Cardiac fibroblast (primary cell): ENCODE data around the gene COL23A1.

Experiments
- DNase-seq, 2 donors: peaks; one replicate each; pipeline versions ENCODE4 v3.0.0 to v3.0.0-alpha.2; 2010; ENCODE audit warnings: low read depth in 2 of 2
- H3K4me3 ChIP-seq, 2 donors: replicated peaks in 1 of 2; 1 replicate in 1 of 2; 2 replicates in 1 of 2; pipeline ENCODE4 v1.5.1; 2011; ENCODE audit warnings: low read depth in 2 of 2, low read length in 2 of 2, mild to moderate bottlenecking in 2 of 2, moderate library complexity in 1 of 2
- CTCF ChIP-seq: IDR thresholded peaks from one replicate; pipeline ENCODE4 v1.5.1; 2011; ENCODE audit warnings: low read depth, mild to moderate bottlenecking, low read length, inconsistent platforms

Gene COL23A1

DNA sequence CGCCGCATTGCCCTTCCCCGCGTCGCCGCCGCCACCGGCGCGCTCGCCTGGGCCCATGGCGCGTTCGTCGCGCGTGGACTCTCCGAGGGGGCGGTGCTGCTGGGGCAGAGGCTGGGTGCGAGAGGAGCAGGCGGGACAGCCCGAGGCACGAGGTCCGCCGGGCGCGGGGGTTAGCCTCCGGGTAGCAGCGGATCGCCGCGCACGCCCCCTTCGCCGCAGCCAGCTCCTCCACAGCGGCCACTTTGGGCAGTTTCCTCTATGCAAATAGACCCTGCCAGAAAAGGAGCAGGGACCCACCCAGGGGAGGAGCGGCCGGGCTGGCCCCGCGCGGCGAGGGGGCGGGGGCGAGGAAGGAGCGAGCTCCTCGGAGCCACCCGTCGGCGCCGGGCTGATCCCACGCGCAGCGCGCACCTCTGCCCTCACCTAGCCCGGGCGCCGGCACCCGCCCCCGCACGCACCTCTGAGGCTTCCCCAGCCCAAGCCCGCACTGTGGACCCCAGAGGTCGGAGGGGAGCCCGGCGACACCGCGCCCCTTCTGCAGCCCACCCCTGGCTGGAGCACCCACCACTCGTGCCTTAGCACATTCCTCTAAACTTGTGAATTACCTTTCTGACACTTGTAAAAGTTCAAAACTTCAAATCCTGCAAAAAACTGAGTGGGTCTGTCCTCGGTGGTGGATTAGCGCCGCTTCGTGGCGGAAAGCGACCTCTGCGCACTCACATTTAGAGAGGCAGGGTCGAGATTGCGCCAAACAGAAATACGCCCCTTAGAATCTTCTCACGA lies at the start of gene COL23A1:
TSS of gene COL23A1 (minus strand) at position 253 of the 783 bp plus-strand sequence.
- peak; percentile 70 for TF ChIP-seq CTCF
- peak within 1 kb of the TSS; percentile 31 to 46 for H3K4me3 ChIP-seq
- DNase-seq = peak; percentile 47 to 53

GRCh38 chr5:178637356-178638074 lies 47.3 kb upstream of the COL23A1 start:
- no peak for TF ChIP-seq CTCF
- DNase-seq = no peak
- no peak overlapping the region for H3K4me3 ChIP-seq

GRCh38 chr5:178632285-178632684 lies 42.1 kb upstream of the COL23A1 start:
- no peak for DNase-seq
- H3K4me3 ChIP-seq = no peak overlapping the region
- TF ChIP-seq CTCF = no peak

GRCh38 chr5:178630951-178631350 lies 40.8 kb upstream of the COL23A1 start:
- H3K4me3 ChIP-seq = no peak overlapping the region
- no peak for DNase-seq
- TF ChIP-seq CTCF = no peak

GRCh38 chr5:178630475-178630930 lies 40.3 kb upstream of the COL23A1 start:
- H3K4me3 ChIP-seq = no peak overlapping the region
- TF ChIP-seq CTCF = no peak
- DNase-seq = peak in 1 of 2 donors; percentile 36

DNA sequence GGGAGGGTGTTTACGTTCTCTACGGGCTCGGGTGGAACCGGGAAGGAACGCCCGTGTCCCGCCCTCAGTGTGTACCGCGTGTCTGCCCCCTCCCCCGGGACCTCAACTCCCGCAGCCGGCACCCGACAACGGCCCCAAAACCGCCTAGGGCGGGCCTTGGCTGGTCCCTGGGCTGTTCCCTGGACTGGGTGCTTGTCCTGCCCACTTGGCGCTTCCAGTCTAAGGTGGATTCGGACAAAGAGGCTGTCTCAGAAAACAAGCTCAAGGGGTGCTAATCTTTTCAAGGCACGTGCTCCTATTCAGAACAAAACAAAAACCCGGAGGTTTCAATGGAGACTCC lies 37.0 kb upstream of the COL23A1 start:
- TF ChIP-seq CTCF = no peak
- peak overlapping the region; percentile 71 to 90 for H3K4me3 ChIP-seq
- no peak for DNase-seq
